A549 (cell line): ENCODE data around the gene ATG101. TPM values are rescaled to one million over a fixed set of nuclear protein-coding genes. Genes with fewer than 3 reads are reported as not detected.
A peak's percentile ranks its signal among the peaks of the same experiment; 100 is the strongest.

Experiments
- ATAC-seq, 2 experiments: fragments of 200-7000 bp in 1 of 2; fragments of >200 bp in 1 of 2; cut with Nextera tagmentation in 1 of 2; cut with Tn5 transposase in 1 of 2; 3 replicates each; pipeline versions ENCODE4 v1.8.0 to v1.9.1; 2018 to 2020; ENCODE audit warnings: mild to moderate bottlenecking in 1 of 2, moderate library complexity in 1 of 2
- CTCF ChIA-PET: fragments of 300-600 bp; sonication (Branson Sonifier 250); formaldehyde crosslinking; extraction: SDS; loops from one replicate; lab custom pipeline; 2021; ENCODE audit warnings: antibody characterized with exemption, inconsistent platforms; lab: Yijun Ruan, JAX
- POLR2A ChIA-PET: fragments of 350-600 bp; formaldehyde crosslinking; extraction: SDS; loops from one replicate; lab custom pipeline; 2021; ENCODE audit warnings: antibody characterized with exemption, inconsistent platforms; lab: Yijun Ruan, JAX
- DNase-seq, 2 experiments: peaks; one replicate each; pipeline versions ENCODE4 v3.0.0 to v3.0.0-alpha.2; 2011 to 2016; ENCODE audit warnings: low read depth in 1 of 2, low spot score in 1 of 2
- FAIRE-seq: peaks from 2 replicates; lab custom pipeline; 2011; peaks lifted over from hg19 to GRCh38; lab: Jason Lieb, UNC
- H3K27ac ChIP-seq, 2 experiments: fragments of >200 bp; sonication (Bioruptor Twin); formaldehyde crosslinking; 3 replicates each; pipeline ENCODE4 v1.5.1; 2016 to 2017
- H3K4me1 ChIP-seq: fragments of >200 bp; sonication (Bioruptor Twin); formaldehyde crosslinking; 3 replicates; pipeline ENCODE4 v1.6.1; 2016
- H3K4me2 ChIP-seq: fragments of >200 bp; sonication (Bioruptor Twin); formaldehyde crosslinking; 3 replicates; pipeline ENCODE4 v1.6.1; 2016
- H3K4me3 ChIP-seq: fragments of >200 bp; sonication (Bioruptor Twin); formaldehyde crosslinking; 3 replicates; pipeline ENCODE4 v1.5.1; 2016
- H3K9me3 ChIP-seq: fragments of >200 bp; sonication (Bioruptor Twin); formaldehyde crosslinking; 3 replicates; pipeline ENCODE4 v1.6.1; 2016
- EHMT2 ChIP-seq: fragments of 200-600 bp; sonication (generic); IDR thresholded peaks from 2 replicates; pipeline ENCODE4 v1.6.1; 2016; ENCODE audit warnings: antibody characterized with exemption, low read depth, mild to moderate bottlenecking, moderate library complexity
- FOSB ChIP-seq: fragments of 250-450 bp; sonication (Bioruptor Pico); IDR thresholded peaks from 2 replicates; pipeline ENCODE4 v1.5.0; 2020; ENCODE audit warnings: mild to moderate bottlenecking, moderate library complexity
- FOXS1 ChIP-seq: fragments of 250-450 bp; sonication (Bioruptor Pico); IDR thresholded peaks from 2 replicates; pipeline ENCODE4 v1.5.0; 2020; ENCODE audit warnings: mild to moderate bottlenecking, moderate library complexity
- HOXA7 ChIP-seq: fragments of 250-450 bp; sonication (Bioruptor Pico); IDR thresholded peaks from 2 replicates; pipeline ENCODE4 v1.5.0; 2020; ENCODE audit warnings: mild to moderate bottlenecking, moderate library complexity
- HOXB5 ChIP-seq: fragments of 250-450 bp; sonication (Bioruptor Pico); IDR thresholded peaks from 2 replicates; pipeline ENCODE4 v1.5.0; 2020; ENCODE audit warnings: mild to moderate bottlenecking, moderate library complexity
- KDM5A ChIP-seq: fragments of 200-600 bp; sonication (generic); IDR thresholded peaks from 2 replicates; pipeline ENCODE4 v1.6.1; 2016; ENCODE audit warnings: antibody characterized with exemption, mild to moderate bottlenecking
- MAZ ChIP-seq: fragments of 150-350 bp; IDR thresholded peaks from 2 replicates; pipeline ENCODE4 v1.6.1; 2014; ENCODE audit warnings: antibody characterized with exemption, low read depth, low read length, borderline replicate concordance
- PHF8 ChIP-seq: fragments of 200-600 bp; sonication (generic); IDR thresholded peaks from 2 replicates; pipeline ENCODE4 v1.6.1; 2016; ENCODE audit warnings: low read depth, mild to moderate bottlenecking, antibody characterized with exemption, moderate library complexity, borderline replicate concordance
- POLR2AphosphoS2 ChIP-seq: conservative IDR thresholded peaks from 2 replicates; pipeline ENCODE4 v1.6.1; 2012; ENCODE audit warnings: low read length, improper control_type of control experiment, inconsistent platforms
- RARB ChIP-seq: fragments of 250-450 bp; sonication (Bioruptor Pico); IDR thresholded peaks from 2 replicates; pipeline ENCODE4 v1.8.0; 2021; ENCODE audit warnings: mild to moderate bottlenecking, moderate library complexity
- TFCP2L1 ChIP-seq: fragments of 250-450 bp; sonication (Bioruptor Pico); IDR thresholded peaks from 2 replicates; pipeline ENCODE4 v1.5.0; 2021; ENCODE audit warnings: mild to moderate bottlenecking
- TP53 ChIP-seq: fragments of 250-450 bp; sonication (Bioruptor Pico); IDR thresholded peaks from 2 replicates; pipeline ENCODE4 v1.5.0; 2021; ENCODE audit warnings: mild to moderate bottlenecking, moderate library complexity
- ZC3H11A ChIP-seq: fragments of 450-650 bp; IDR thresholded peaks from 2 replicates; pipeline ENCODE4 v1.6.1; 2014; ENCODE audit warnings: antibody characterized with exemption, mild to moderate bottlenecking
- ZSCAN20 ChIP-seq: fragments of 250-450 bp; sonication (Bioruptor Pico); IDR thresholded peaks from 2 replicates; pipeline ENCODE4 v1.8.0; 2022; ENCODE audit warnings: mild to moderate bottlenecking, moderate library complexity
- WGBS: methylation state at CpG from one replicate; pipeline ENCODE4 v1.1.6; 2017; ENCODE audit errors: missing lambda C conversion rate; 5-methylcytosine and 5-hydroxymethylcytosine counted together
- polyA plus RNA-seq, 4 experiments: library from polyadenylated mRNA; depleted of rRNA in 3 of 4; stranded (reverse); fragments of >200 nt; fragmentation: RNase III in 1 of 4; extraction: RNeasy Plus Mini Kit Qiagen cat#74134 plus additional on column Dnase treatment in 1 of 4; gene quantifications; 2 replicates in 3 of 4; 3 replicates in 1 of 4; pipeline ENCODE4 v1.2.3, GENCODE V29; 2011 to 2017
- TF ChIP-seq, protein P1 (sequence below): fragments of >200 bp; sonication (Bioruptor Twin); formaldehyde crosslinking; IDR thresholded peaks from 3 replicates; pipeline ENCODE4 v1.5.1; 2016
- TF ChIP-seq, protein P2 (sequence below): IDR thresholded peaks from 2 replicates; pipeline ENCODE4 v1.6.1; 2012
- TF ChIP-seq, protein P3 (sequence below): fragments of 200-600 bp; sonication (generic); IDR thresholded peaks from 2 replicates; pipeline ENCODE4 v1.6.1; 2016; ENCODE audit warnings: antibody characterized with exemption, mild to moderate bottlenecking, moderate library complexity
- TF ChIP-seq, protein P4 (sequence below): fragments of 250-450 bp; sonication (Bioruptor Pico); IDR thresholded peaks from 2 replicates; pipeline ENCODE4 v1.5.0; 2021; ENCODE audit warnings: mild to moderate bottlenecking, moderate library complexity, borderline replicate concordance
- TF ChIP-seq, protein P5 (sequence below): fragments of >200 bp; sonication (Bioruptor Twin); formaldehyde crosslinking; IDR thresholded peaks from 2 replicates; pipeline ENCODE4 v1.6.1; 2016

The ATG101 gene
- polyA plus RNA-seq, 2 of the 4 experiments (the other 2 are of a cell fraction), result 87.9 to 141 TPM

DNA sequence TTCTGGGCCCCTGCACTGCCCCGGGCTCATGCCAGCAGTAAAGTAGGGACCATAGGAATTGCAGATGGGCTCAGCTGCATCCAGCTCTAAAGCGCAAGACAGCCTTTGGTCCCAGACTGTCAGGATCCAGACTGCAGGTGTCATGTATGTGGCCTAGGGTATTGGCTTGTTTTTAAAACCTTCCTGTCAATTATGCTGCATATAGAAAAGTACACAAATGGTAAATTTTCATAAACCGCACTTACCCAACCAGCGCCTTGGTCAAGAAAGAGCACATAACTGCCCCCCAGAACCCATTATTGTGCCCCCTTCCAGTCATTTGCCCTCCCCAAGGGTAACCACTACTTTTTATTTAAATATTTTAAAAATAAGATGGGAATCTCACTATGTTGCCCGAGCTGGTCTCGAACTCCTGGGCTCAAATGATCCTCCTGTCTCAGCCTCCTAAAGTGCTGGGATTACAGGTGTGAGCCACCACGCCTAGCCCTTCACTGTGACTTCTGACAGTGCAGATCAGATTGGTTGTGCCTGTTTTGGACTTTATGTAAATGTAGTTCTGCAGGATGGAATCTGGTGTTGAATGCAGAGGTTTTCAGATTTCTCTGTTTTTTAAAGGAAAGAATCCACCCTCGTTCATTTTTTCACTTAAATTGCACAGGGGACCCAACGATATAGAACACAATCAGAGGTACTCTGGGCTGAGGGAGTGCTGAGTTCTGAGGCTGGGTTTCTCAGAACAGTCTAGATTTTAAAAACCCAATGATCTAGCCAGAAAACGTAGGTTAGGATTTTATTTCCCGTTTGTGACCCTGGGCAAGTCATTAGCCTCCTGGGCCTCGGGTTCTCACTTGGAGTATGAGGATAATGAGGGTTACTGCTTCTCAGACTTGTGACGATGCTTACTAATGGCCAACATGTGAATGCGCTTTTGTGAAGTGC, 11.9 kb upstream of the ATG101 start:
- CTCF ChIA-PET, result interaction anchor here (1.0 to 42.5 kb wide), 8 partner anchors 10 to 62 kb away, joined by 3 to 1730 read pairs (median 8); partner anchors contain the start of gene ATG101

DNA sequence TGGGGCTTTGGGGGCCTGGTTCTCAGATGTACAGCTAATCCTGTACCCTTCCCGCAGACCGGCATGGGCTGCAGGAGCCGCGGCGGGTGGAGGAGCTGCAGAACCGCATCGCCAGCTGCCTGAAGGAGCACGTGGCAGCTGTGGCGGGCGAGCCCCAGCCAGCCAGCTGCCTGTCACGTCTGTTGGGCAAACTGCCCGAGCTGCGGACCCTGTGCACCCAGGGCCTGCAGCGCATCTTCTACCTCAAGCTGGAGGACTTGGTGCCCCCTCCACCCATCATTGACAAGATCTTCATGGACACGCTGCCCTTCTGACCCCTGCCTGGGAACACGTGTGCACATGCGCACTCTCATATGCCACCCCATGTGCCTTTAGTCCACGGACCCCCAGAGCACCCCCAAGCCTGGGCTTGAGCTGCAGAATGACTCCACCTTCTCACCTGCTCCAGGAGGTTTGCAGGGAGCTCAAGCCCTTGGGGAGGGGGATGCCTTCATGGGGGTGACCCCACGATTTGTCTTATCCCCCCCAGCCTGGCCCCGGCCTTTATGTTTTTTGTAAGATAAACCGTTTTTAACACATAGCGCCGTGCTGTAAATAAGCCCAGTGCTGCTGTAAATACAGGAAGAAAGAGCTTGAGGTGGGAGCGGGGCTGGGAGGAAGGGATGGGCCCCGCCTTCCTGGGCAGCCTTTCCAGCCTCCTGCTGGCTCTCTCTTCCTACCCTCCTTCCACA, 11.0 kb upstream of the ATG101 start:
- 87% methylated on average over 25 of the region's 25 CpGs for WGBS
- FAIRE-seq (no peak), DNase-seq (peak in 1 of 2 experiments; percentile 74), ATAC-seq (no peak)
- H3K4me3 ChIP-seq, result no peak overlapping the region
- H3K4me2 ChIP-seq, result no peak overlapping the region
- no peak overlapping the region for H3K27ac ChIP-seq
- TF ChIP-seq TFCP2L1 (CRISPR knock-in tag) (peak; percentile 65; the same call in 1 of the 2 replicates), TP53 (CRISPR knock-in tag) (0 out of 2 replicates have a peak, but pooled peaks have one; percentile 19), MAZ (peak; percentile 18; the same call in 1 of the 2 replicates)
- TF ChIP-seq, protein P1, sequence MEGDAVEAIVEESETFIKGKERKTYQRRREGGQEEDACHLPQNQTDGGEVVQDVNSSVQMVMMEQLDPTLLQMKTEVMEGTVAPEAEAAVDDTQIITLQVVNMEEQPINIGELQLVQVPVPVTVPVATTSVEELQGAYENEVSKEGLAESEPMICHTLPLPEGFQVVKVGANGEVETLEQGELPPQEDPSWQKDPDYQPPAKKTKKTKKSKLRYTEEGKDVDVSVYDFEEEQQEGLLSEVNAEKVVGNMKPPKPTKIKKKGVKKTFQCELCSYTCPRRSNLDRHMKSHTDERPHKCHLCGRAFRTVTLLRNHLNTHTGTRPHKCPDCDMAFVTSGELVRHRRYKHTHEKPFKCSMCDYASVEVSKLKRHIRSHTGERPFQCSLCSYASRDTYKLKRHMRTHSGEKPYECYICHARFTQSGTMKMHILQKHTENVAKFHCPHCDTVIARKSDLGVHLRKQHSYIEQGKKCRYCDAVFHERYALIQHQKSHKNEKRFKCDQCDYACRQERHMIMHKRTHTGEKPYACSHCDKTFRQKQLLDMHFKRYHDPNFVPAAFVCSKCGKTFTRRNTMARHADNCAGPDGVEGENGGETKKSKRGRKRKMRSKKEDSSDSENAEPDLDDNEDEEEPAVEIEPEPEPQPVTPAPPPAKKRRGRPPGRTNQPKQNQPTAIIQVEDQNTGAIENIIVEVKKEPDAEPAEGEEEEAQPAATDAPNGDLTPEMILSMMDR, result no peak
- peaks cover 13% of the 10 kb centered on the region for H3K4me1 ChIP-seq
- CTCF ChIA-PET, result interaction anchor here (1.4 to 42.5 kb wide), 6 partner anchors 7 to 61 kb away, joined by 4 to 1730 read pairs (median 19); partner anchors contain the start of genes ATG101 and NR4A1
- H3K9me3 ChIP-seq, result no peaks in the 10 kb centered on the region
- POLR2A ChIA-PET, result interaction anchor here (2.4 to 2.8 kb wide), 2 partner anchors 8 to 11 kb away, joined by 9 to 10 read pairs; partner anchors contain the start of genes ATG101 and NR4A1

More for the DNA sequence above, 11.9 kb upstream of the ATG101 start:
- H3K9me3 ChIP-seq, result no peaks in the 10 kb centered on the region
- TF ChIP-seq ZC3H11A, result no peak
- peak; percentile 91; the same call in 1 of the 2 replicates for TF ChIP-seq POLR2AphosphoS2
- TF ChIP-seq, protein P2, sequence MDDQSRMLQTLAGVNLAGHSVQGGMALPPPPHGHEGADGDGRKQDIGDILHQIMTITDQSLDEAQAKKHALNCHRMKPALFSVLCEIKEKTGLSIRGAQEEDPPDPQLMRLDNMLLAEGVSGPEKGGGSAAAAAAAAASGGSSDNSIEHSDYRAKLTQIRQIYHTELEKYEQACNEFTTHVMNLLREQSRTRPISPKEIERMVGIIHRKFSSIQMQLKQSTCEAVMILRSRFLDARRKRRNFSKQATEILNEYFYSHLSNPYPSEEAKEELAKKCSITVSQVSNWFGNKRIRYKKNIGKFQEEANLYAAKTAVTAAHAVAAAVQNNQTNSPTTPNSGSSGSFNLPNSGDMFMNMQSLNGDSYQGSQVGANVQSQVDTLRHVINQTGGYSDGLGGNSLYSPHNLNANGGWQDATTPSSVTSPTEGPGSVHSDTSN, result no peak
- peak; percentile 92; the same call in 1 of the 2 replicates for TF ChIP-seq HOXA7 (CRISPR knock-in tag)
- TF ChIP-seq EHMT2, result no peak
- TF ChIP-seq PHF8, result no peak
- TF ChIP-seq TP53 (CRISPR knock-in tag), result peak; percentile 81
- TF ChIP-seq KDM5A, result no peak
- no peak for TF ChIP-seq FOXS1 (CRISPR knock-in tag)
- TF ChIP-seq ZSCAN20, result peak; percentile 39; the same call in 1 of the 2 replicates
- peak; percentile 67; the same call in 1 of the 2 replicates for TF ChIP-seq FOSB
- TF ChIP-seq RARB (CRISPR knock-in tag), result no peak; the same call in 1 of the 2 replicates
- TF ChIP-seq, protein P3, sequence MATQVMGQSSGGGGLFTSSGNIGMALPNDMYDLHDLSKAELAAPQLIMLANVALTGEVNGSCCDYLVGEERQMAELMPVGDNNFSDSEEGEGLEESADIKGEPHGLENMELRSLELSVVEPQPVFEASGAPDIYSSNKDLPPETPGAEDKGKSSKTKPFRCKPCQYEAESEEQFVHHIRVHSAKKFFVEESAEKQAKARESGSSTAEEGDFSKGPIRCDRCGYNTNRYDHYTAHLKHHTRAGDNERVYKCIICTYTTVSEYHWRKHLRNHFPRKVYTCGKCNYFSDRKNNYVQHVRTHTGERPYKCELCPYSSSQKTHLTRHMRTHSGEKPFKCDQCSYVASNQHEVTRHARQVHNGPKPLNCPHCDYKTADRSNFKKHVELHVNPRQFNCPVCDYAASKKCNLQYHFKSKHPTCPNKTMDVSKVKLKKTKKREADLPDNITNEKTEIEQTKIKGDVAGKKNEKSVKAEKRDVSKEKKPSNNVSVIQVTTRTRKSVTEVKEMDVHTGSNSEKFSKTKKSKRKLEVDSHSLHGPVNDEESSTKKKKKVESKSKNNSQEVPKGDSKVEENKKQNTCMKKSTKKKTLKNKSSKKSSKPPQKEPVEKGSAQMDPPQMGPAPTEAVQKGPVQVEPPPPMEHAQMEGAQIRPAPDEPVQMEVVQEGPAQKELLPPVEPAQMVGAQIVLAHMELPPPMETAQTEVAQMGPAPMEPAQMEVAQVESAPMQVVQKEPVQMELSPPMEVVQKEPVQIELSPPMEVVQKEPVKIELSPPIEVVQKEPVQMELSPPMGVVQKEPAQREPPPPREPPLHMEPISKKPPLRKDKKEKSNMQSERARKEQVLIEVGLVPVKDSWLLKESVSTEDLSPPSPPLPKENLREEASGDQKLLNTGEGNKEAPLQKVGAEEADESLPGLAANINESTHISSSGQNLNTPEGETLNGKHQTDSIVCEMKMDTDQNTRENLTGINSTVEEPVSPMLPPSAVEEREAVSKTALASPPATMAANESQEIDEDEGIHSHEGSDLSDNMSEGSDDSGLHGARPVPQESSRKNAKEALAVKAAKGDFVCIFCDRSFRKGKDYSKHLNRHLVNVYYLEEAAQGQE, result peak; percentile 53
- TF ChIP-seq, protein P4, sequence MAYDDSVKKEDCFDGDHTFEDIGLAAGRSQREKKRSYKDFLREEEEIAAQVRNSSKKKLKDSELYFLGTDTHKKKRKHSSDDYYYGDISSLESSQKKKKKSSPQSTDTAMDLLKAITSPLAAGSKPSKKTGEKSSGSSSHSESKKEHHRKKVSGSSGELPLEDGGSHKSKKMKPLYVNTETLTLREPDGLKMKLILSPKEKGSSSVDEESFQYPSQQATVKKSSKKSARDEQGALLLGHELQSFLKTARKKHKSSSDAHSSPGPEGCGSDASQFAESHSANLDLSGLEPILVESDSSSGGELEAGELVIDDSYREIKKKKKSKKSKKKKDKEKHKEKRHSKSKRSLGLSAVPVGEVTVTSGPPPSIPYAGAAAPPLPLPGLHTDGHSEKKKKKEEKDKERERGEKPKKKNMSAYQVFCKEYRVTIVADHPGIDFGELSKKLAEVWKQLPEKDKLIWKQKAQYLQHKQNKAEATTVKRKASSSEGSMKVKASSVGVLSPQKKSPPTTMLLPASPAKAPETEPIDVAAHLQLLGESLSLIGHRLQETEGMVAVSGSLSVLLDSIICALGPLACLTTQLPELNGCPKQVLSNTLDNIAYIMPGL, result peak; percentile 80; the same call in 1 of the 2 replicates
- TF ChIP-seq HOXB5 (CRISPR knock-in tag), result no peak
- TF ChIP-seq, protein P5, sequence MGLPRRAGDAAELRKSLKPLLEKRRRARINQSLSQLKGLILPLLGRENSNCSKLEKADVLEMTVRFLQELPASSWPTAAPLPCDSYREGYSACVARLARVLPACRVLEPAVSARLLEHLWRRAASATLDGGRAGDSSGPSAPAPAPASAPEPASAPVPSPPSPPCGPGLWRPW, result no peak
- TF ChIP-seq TFCP2L1 (CRISPR knock-in tag), result peak; percentile 34; the same call in 1 of the 2 replicates
- no peak overlapping the region for H3K4me2 ChIP-seq
- DNase-seq, result peak in 1 of 2 experiments; percentile 55
- ATAC-seq, result no peak
- H3K4me1 ChIP-seq, result peaks cover 15% of the 10 kb centered on the region
- no peak for FAIRE-seq
- no peak overlapping the region for H3K27ac ChIP-seq
- 86% methylated on average over 13 of the region's 14 CpGs for WGBS
- POLR2A ChIA-PET, result no interaction called here
- no peak overlapping the region for H3K4me3 ChIP-seq
